GM23248 (cell line): Measurements from ENCODE around the gene AGAP1.

ENCODE experiments used
- EZH2 ChIP-seq: fragments of 200-600 bp; sonication (generic); IDR thresholded peaks from 2 replicates; pipeline ENCODE4 v1.6.1; 2018; ENCODE audit warnings: antibody characterized with exemption, mild to moderate bottlenecking; ENCODE audit not compliant: insufficient read depth, poor library complexity, severe bottlenecking
- EZH2phosphoT487 ChIP-seq: fragments of 200-600 bp; sonication (generic); IDR thresholded peaks from 2 replicates; pipeline ENCODE4 v1.6.1; 2018; ENCODE audit warnings: antibody characterized with exemption, moderate library complexity, mild to moderate bottlenecking, low read depth; ENCODE audit not compliant: insufficient read depth

- TF ChIP-seq EZH2 (no peak), EZH2phosphoT487 (no peak)
These were observed 5.3 kb downstream of the AGAP1 start for GRCh38 chr2:235498946-235499812.
